HUES6 (cell line): ENCODE results near the gene ITGB4.

Source experiments
- H3K27ac ChIP-seq: 2 replicates; pipeline ENCODE4 v1.7.0; 2013; ENCODE audit warnings: low read depth, mild to moderate bottlenecking, low read length, inconsistent platforms
- H3K27me3 ChIP-seq: 2 replicates; pipeline ENCODE4 v1.6.1; 2013; ENCODE audit warnings: low read length; ENCODE audit not compliant: control insufficient read depth, insufficient read depth
- H3K36me3 ChIP-seq: 2 replicates; pipeline ENCODE4 v1.6.1; 2013; ENCODE audit warnings: low read length; ENCODE audit not compliant: control insufficient read depth, insufficient read depth
- H3K4me1 ChIP-seq: 2 replicates; pipeline ENCODE4 v1.6.1; 2013; ENCODE audit warnings: low read length; ENCODE audit not compliant: control insufficient read depth, insufficient read depth
- H3K4me3 ChIP-seq: 2 replicates; pipeline ENCODE4 v1.5.1; 2013; ENCODE audit warnings: low read depth, low read length
- H3K9ac ChIP-seq: one replicate; pipeline ENCODE4 v1.6.1; 2013; ENCODE audit warnings: mild to moderate bottlenecking, low read length
- H3K9me3 ChIP-seq: 2 replicates; pipeline ENCODE4 v1.6.1; 2013; ENCODE audit warnings: low read depth, low read length; ENCODE audit not compliant: control insufficient read depth, insufficient read depth

The ITGB4 gene

DNA sequence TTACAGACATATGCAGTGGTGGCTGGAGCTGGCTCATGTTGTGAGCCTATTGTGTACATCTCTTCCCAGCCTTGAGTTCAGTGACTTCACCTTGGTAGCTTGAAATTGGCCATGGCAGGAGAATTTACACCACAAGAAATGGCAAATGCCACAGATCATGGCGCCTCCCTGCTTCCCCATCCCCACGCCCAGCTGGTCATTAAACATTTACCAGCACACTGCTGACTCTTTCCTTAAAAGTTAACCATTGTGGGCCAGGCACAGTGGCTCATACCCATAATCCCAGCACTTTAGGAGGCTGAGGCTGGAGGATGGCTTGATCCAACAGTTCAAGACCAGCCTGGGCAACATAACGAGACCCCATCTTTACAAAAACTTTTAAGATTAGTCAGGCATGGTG is 22.6 kb upstream of the ITGB4 start:
- H3K36me3 ChIP-seq = peaks cover 81% of the 10 kb centered on the region
- H3K4me3 ChIP-seq = no peak overlapping the region

DNA sequence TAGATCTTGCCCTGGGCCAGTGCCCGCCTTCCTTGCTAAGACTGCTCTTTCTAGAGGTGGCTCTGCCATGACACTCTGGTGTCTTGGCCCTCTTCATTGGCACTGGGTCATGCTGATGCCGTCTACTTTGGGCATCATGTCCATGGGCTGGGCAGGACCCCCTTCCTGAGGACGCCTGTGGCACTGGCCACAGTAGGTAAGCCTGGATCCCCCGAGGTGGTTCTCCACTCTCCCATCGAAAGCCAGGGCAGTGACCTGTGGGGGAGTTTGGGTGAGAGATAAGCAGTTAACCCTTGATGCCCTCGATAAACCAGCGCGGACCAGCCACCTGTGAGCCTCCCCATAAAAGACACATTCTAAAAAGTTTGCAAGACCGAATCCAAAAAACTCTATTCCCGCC is 20.0 kb upstream of the ITGB4 start:
- Histone ChIP-seq H3K9ac (no peak overlapping the region), H3K4me3 (no peak overlapping the region), H3K27ac (no peak overlapping the region), H3K36me3 (peaks cover 90% of the 10 kb centered on the region), H3K4me1 (no peaks in the 10 kb centered on the region; the same call in 1 of the 2 replicates), H3K9me3 (no peaks in the 10 kb centered on the region), H3K27me3 (no peaks in the 10 kb centered on the region)

More for the DNA sequence above, 22.6 kb upstream of the ITGB4 start:
- H3K27me3 ChIP-seq = no peaks in the 10 kb centered on the region
- peaks cover 12% of the 10 kb centered on the region for H3K4me1 ChIP-seq
- no peak overlapping the region for H3K9ac ChIP-seq
- H3K9me3 ChIP-seq = no peaks in the 10 kb centered on the region
- no peak overlapping the region for H3K27ac ChIP-seq

DNA sequence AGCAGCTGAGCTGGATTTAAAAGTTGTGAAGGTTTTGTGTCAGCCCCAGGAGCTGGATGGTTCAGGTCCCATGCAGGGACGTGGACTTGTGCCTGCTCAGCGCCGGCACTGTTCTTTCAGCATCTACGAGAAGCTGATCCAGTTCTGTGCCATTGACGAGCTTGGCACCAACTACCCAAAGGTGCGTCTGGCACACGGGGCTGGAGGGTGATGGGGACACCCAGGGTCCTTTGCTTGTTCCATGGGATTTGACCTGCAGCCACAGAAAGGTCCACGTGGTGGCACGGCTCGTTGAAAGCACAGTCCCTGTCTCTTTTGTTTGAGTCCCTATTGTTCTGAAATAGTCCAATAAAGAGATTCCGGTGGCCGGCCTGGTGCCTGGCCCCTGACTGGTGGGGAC is 18.1 kb upstream of the ITGB4 start:
- no peak overlapping the region for H3K9ac ChIP-seq

DNA sequence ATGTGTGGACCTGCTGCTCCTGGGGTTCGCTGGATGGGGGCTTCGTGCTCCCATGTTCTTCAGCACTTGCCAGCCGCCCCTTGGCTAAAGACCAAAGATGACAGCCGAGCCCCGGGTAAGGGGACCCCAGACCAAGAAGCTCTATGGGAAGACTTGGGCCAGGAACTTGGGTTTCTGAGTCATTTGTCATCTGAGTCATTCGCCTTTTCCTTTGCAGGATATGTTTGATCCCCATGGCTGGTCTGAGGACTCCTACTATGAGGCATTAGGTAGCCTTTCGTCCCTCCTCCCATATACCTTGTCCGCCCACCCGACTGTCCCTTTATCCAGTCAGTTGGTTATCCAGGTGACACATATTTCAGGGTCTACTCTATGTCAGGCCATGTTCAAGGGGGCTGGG is 17.7 kb upstream of the ITGB4 start:
- Histone ChIP-seq H3K4me1 (no peaks in the 10 kb centered on the region; the same call in 1 of the 2 replicates), H3K36me3 (peaks cover 97% of the 10 kb centered on the region), H3K9ac (no peak overlapping the region), H3K9me3 (no peaks in the 10 kb centered on the region), H3K27me3 (no peaks in the 10 kb centered on the region), H3K4me3 (no peak overlapping the region), H3K27ac (no peak overlapping the region)

More for the DNA sequence above, 18.1 kb upstream of the ITGB4 start:
- Histone ChIP-seq H3K27me3 (no peaks in the 10 kb centered on the region), H3K27ac (no peak overlapping the region), H3K4me3 (no peak overlapping the region), H3K36me3 (peaks cover 96% of the 10 kb centered on the region), H3K9me3 (no peaks in the 10 kb centered on the region), H3K4me1 (no peaks in the 10 kb centered on the region; the same call in 1 of the 2 replicates)

DNA sequence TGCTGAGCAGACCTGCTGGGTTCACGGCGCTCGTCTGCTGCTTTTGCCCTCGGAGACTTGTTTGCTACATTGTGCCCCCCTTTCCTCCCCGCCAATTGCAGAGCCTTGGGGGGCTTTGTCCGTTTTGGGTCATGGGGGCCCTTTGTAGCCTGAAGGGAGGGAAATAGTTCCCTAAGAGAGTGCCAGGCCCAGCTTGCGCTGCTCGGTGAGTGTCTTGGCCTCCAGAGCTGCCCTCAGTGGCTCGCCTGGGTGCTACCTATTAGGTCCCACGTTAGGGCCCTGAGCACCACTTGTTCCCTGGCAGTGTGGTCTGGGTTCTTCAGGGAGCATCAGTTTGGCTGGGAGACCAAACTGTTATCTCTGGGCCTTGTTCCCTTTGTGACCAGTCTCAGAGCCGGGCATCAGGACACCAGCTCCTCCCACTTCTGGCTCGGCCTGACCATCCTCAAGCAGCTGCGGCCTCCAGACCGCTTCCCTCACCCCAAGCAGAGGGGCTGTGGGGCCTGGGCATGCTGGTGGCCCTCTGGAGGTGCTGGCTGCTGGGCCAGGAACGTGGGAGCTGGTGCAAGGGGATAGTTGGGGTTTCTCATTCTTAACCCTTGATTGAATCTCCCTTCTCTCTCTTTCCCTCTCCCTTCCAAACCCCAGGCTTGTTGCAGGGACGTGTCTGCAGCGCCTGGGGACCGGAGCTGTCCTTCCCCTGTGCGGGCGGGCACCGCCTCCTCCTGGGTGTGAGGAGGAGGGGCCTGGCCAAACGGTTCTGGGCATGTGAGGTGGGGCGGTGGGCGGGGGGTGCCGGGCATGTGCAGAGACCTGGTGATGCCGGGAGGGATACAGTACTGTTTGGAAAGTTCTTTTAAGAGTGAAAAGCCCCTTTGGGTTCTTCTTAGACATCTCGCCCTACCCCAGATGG is 16.0 kb upstream of the ITGB4 start:
- no peaks in the 10 kb centered on the region for H3K27me3 ChIP-seq
- peaks cover 85% of the 10 kb centered on the region for H3K36me3 ChIP-seq
- no peak overlapping the region for H3K27ac ChIP-seq
- H3K4me3 ChIP-seq = no peak overlapping the region
- H3K9me3 ChIP-seq = no peaks in the 10 kb centered on the region
- H3K9ac ChIP-seq = no peak overlapping the region
- no peaks in the 10 kb centered on the region; the same call in 1 of the 2 replicates for H3K4me1 ChIP-seq

DNA sequence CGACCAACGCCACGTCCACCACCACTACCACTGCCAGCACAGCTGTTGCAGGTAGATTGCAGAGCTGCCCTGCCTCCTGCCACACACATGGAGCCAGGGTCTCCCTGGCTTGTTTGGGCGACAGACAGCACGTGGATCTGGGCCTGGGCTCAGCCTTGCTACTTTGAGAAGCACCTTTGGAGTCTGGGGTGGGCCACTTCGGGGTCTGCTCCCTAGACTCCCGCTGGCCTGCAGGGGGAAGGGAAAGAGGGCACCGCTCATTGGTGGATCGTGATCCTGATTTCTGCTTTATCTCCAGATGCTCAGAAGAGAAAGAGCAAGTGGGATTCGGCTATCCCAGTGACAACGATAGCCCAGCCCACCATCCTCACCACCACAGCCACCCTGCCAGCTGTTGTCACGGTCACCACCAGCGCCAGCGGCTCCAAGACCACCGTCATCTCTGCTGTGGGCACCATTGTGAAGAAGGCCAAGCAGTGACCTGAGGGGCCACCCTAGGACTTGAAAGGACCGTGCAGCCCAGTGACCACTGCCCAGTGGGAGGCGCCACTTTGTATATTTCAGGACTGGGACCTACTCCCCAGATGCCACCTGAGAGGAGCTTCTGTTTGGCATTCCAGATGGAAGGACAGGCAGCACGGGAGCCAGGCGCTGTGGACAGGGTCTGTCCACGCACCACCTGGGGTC is 15.1 kb upstream of the ITGB4 start:
- Histone ChIP-seq H3K27ac (no peak overlapping the region), H3K4me3 (no peak overlapping the region), H3K4me1 (no peaks in the 10 kb centered on the region), H3K9me3 (no peaks in the 10 kb centered on the region), H3K27me3 (no peaks in the 10 kb centered on the region), H3K36me3 (peaks cover 75% of the 10 kb centered on the region), H3K9ac (no peak overlapping the region)

DNA sequence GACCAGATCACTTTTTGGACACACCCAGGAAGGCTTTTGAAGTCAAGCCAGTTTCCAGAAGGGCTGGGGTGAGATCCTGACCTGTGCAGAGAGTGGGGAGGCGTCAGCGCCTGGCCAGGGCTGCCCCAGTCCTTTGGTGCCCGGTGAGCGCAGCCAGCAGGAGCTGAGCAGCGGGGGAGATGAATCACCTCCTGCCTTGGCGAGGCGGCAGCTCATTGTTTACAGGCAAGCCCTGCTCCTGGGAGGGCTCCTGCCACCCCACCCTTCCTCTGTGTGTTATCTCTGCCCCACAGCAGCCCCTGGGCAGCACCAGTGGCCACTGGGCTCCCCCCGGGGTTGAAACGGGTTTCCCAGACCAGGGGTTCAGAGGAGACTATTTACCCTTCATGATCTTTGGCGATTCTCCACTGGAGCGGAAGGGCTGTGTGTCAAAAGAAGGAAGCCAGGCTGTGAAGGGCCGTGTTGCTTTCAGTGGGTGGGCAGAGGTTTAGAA is 14.1 kb upstream of the ITGB4 start:
- Histone ChIP-seq H3K4me1 (no peaks in the 10 kb centered on the region), H3K27me3 (no peaks in the 10 kb centered on the region), H3K36me3 (peaks cover 66% of the 10 kb centered on the region), H3K27ac (no peak overlapping the region), H3K9me3 (no peaks in the 10 kb centered on the region), H3K9ac (no peak overlapping the region), H3K4me3 (no peak overlapping the region)

DNA sequence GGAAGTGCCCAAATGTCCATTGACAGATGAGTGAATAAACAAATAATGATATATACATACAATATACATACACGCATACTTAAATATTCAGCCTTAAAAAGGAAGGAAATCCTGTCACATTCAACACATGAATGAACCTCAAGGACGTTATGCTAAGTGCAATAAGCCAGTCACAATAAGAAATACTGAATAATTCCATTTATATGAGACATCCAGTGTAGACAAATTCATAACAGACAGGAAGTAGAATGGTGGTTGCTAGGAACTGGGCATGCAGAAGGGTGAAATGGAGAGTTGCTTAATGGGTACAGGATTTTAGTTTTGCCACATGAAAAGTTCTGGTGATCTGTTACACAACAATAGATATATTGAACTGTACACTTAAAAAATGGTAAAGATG is 8.8 kb upstream of the ITGB4 start:
- Histone ChIP-seq H3K36me3 (peaks cover 13% of the 10 kb centered on the region), H3K27ac (no peak overlapping the region), H3K4me1 (no peaks in the 10 kb centered on the region), H3K9me3 (no peaks in the 10 kb centered on the region), H3K27me3 (no peaks in the 10 kb centered on the region), H3K4me3 (no peak overlapping the region), H3K9ac (no peak overlapping the region)

DNA sequence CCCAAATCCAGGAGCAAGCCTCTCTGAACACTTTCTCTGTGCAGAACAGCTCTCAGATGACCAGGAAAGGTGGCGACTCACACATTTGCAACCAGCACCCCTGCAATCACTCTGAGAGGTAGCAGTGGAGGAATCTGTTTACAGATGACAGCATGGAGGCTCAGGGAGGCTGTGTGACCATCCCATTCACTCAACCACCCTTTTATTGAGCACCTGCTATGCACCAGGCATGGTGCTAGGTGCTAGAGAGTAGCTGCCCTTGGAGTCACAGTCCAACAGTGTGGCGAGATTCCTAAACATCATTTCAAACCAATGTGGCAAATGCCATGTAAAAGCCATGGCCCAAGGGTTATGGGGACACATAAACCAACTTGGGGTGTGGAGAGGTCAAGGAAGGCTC is 1.5 kb upstream of the ITGB4 start:
- H3K4me3 ChIP-seq = no peak overlapping the region
- no peaks in the 10 kb centered on the region for H3K9me3 ChIP-seq
- H3K9ac ChIP-seq = no peak overlapping the region
- no peaks in the 10 kb centered on the region for H3K36me3 ChIP-seq
- H3K27me3 ChIP-seq = peaks cover 39% of the 10 kb centered on the region
- H3K27ac ChIP-seq = no peak overlapping the region
- H3K4me1 ChIP-seq = 0 out of 2 replicates have a peak, but pooled peaks cover 6% of the 10 kb centered on the region

DNA sequence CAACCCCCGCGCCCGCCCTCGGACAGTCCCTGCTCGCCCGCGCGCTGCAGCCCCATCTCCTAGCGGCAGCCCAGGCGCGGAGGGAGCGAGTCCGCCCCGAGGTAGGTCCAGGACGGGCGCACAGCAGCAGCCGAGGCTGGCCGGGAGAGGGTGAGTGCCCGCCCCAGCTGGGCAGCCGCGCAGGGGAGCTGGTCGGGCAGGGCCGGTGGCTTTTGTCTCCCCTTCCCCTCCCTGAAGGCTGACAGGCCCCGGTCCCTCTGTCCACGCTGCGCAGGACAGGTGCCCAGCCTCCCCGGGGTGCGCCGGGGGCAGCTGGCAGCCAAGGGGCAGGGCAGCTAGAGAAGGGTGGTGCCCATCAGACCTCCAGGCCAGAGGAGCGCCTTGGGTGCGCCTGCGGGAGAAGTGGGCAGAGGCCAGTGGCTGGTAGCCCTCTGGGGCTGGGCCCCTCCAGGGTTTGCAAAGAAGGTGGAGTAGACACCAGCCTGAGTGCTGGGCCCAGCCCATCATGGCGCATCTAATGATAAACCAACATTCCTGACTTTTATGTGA is 278 bp downstream of the ITGB4 start:
- Histone ChIP-seq H3K36me3 (no peaks in the 10 kb centered on the region), H3K9ac (peak overlapping the region; percentile 7), H3K27me3 (peaks cover 39% of the 10 kb centered on the region)

DNA sequence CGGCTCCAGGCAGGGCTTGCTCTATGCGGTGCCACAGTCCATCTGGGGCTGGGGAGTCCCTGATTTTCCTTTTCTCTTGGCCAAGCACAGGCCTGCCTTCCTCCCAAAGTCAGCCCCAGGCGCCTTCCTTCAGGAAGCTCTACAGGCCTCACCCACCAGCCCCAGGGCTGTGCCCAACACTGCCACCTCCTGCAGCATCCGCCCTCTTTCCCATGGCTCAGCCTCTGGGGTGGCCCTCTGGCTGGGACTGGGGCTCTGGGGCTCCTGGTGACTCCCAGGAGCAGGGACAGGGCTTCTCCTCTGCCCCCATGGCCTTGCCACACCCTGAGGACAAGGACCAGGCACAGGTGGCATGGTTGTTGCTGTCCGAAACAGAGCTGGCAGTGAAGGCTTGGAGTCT is 817 bp downstream of the ITGB4 start:
- Histone ChIP-seq H3K36me3 (no peaks in the 10 kb centered on the region), H3K4me1 (0 out of 2 replicates have a peak, but pooled peaks cover 6% of the 10 kb centered on the region), H3K9me3 (no peaks in the 10 kb centered on the region), H3K27me3 (peaks cover 39% of the 10 kb centered on the region), H3K9ac (no peak overlapping the region), H3K4me3 (peak overlapping the region; percentile 71), H3K27ac (no peak overlapping the region)

More for the DNA sequence above, 278 bp downstream of the ITGB4 start:
- Histone ChIP-seq H3K4me3 (peak overlapping the region; percentile 71), H3K9me3 (no peaks in the 10 kb centered on the region), H3K27ac (no peak overlapping the region), H3K4me1 (0 out of 2 replicates have a peak, but pooled peaks cover 6% of the 10 kb centered on the region)
